Stimulated activated CD4-positive, alpha-beta T cell treated with anti-CD3 and anti-CD28 coated beads, Interleukin-2, amount 100 ng/mL, for 24 hours (primary cell): ENCODE measurements around the gene ZNF628.
A peak's percentile ranks its signal among the peaks of the same experiment; 100 is the strongest.

Source experiments
- DNase-seq, 2 donors: peaks; one replicate each; pipeline ENCODE4 v3.0.0-alpha.2; 2020

Gene ZNF628

DNA sequence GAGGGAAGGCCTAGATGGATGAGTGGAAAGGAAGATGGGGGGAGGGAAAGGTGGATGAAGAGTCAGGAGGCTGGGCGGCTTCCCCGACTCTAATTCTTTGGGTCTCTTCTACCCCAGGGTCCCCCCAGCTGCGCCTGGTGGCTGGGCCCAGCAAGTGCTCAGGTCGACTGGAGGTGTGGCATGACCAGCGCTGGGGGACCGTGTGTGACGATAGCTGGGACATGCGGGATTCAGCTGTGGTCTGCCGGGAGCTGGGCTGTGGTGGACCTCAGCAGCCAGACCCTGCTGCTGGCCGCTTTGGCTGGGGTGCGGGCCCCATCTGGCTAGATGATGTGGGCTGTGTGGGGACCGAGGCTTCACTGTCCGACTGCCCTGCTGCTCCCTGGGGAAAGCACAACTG is 21.3 kb downstream of the ZNF628 start:
- DNase-seq, result no peak

DNA sequence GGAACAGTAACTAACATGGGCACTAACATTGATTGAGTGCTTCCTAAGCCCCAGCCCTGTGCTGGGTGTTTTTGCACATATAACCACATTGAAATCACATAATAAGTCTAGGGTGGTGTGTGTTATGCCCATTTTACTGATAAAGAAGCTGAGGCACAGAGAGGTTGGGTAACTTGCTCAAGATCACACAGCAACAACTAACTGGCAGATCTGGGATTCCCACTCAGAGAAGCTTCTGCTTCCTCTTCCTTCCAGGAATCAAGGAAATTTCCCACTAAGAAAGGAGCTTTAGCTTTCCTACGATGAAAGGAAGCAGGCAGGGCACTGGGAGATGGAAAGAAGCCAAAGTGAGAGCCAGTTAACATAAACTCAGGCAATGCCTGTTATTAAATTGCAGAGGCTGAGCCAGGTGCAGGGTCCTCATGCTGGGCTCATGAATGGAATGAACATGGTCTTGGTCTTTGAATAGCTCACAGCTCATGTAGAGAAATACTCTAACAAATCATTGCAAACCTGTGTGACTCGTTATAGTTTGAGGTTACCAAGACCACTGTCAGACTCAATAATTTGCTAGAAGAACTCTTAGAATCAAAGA is 21.9 kb downstream of the ZNF628 start:
- DNase-seq, result no peak

DNA sequence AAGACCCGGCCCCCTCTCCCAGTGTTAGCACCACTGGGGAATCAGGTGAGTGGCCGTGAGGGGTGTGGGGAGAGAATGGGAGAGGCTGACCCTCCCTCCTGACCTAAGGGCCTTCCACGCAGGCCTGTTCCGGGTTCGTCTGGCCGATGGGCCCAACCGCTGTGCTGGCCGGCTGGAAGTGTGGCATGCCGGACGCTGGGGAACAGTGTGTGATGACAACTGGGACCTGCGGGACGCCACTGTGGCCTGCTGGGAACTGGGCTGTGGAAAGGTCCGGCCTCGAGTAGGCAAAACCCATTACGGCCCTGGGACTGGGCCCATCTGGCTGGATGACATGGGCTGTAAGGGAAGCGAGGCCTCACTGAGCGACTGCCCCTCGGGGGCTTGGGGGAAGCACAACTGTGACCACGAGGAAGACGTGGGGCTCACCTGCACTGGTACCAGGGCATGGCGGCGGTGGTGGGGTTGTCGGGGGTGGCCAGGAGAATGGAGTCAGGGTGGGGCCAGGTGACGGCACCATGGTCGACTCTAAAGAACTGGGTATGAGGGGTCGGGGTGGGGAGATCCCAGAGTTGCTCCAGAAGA is 24.0 kb downstream of the ZNF628 start:
- DNase-seq, result no peak

DNA sequence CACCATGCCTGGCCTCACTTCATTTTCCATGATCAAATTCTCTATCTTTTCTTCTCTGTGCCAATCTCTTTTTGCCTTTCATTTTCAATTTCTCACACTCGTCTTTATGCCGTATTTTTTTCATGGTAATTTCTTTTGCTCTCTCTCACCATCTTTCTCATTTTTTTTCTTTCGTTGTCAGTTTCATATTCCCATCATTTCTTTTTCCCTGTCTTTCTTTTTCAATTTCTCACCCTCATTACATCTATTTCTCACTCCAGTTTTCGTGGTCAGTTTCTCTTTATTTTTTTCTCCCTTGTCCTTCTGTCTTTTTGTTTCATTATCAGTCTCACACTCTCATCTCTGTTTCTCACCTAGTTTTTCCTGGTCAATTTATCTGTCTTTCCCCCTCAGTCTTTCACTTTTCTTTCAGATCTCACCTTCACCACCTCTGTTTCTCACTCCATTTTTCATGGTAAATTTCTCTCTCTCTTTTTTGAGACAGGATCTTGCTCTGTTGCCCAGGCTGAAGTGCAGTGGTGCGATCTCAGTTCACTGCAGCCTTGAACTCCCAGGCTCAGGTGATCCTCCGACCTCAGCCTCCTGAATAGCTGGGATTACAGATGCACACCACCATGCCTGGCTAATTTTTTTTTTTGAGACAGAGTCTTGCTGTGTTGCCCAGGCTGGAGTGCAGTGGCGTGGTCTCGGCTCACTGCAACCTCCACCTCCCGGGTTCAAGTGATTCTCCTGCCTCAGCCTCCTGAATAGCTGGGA is 26.0 kb downstream of the ZNF628 start:
- DNase-seq, result no peak

DNA sequence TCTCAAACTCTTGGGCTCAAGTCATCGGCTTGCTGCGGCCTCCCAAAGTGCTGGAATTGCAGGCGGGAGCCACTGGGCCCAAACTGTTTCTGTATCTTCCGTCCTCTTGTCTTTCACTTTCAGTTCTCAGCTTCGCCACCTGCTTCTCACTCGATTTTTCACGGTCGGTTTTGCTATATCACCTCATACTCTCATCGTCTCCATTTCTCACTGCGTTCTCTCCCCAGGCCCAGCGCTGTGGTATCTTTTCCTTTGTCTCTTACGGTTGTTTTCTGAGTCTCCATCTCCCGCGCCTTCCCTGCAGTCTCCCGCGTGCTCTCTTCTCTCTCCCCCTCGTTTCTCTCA is 26.7 kb downstream of the ZNF628 start:
- DNase-seq, result no peak

DNA sequence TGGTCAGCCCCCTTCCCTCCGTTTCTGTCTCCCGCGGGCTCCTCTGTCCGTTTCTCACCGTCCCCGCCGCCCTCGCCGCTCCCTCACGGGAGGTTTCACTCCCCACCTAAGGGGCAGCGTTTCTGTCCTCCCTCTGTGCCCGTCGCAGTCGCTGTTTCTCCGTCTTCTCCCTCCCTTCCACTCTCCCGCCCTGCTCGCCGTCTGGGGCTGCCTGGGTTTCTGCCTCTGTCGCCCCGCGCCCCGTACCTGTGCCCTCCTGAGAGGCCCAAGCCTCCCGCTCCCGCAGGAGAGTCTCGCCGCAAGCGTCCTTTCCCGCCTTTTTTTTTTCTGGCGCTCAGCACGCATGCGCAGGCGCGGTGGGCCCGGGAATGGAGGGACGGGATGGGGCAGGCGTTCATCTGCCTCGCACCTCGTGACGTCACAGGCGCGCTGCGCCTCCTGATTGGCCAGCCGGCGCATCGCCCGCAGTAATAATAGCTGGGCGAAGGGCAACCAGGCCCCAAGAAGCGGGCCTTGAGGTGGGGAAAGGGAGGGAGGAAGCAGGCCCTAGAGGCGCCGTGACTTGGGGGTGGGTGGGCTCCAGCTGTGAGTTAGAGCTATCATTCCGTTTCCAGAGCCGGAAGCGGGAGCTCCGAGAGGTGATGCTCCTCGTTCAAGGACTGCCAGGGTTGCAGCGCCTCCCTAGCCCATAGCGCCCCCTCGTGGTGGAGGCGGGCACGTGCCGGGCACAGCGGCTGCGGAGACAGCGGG is 27.3 kb downstream of the ZNF628 start:
- DNase-seq, result peak; percentile 95 to 98

DNA sequence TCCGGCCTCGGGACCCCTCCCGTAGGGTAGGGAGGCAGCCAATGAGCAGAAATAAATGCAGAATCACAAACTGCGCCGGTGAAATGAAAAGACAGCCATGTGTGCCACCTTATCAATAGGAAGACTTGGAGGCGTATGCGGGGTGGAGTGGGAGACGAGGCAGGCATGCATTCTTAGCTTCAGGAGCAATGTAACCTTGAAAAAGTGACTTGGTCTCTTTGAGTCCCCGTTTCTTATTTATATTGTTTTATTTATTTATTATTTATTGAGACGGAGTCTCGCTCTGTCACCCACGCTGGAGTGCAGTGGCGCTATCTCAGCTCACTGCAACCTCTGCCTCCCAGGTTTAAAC is 27.8 kb downstream of the ZNF628 start:
- no peak for DNase-seq

DNA sequence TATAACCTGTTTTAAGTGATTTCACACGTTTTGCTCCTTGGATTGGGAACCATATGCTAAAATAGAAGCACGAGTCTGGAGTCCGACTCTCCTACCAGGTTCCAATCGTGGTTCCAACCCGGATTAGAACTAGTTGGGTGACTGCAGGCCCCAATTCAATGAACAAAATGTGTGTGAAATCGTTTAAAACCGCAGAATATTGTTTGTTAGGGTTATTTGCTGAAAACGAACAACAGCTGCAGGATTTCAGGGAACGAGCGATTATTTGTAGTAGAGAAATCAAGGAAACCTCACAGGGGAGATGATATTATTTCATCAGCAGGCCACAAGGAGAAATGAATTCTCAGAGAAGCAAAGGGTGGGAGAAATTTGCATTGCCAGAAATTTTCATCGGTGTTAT is 28.6 kb downstream of the ZNF628 start:
- no peak for DNase-seq

DNA sequence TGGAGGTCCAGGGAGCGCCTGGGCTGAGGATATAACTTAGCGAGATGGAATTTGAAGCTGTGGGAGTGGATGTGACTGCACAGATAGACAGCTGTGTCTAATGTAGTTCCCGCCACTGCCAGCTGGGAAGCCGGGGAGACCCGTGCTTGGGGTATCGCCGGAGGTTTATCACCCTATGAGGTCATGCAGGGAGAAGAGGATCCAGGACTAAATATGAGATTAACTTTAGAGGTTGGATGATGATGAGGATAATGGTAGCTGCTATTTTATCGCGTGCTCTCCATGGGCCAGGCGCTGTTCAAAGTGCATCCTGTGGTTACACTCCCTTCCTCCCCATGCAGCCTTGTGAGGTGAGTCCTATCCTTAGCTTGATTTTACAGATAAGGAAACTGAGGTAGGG is 31.7 kb downstream of the ZNF628 start:
- no peak for DNase-seq

DNA sequence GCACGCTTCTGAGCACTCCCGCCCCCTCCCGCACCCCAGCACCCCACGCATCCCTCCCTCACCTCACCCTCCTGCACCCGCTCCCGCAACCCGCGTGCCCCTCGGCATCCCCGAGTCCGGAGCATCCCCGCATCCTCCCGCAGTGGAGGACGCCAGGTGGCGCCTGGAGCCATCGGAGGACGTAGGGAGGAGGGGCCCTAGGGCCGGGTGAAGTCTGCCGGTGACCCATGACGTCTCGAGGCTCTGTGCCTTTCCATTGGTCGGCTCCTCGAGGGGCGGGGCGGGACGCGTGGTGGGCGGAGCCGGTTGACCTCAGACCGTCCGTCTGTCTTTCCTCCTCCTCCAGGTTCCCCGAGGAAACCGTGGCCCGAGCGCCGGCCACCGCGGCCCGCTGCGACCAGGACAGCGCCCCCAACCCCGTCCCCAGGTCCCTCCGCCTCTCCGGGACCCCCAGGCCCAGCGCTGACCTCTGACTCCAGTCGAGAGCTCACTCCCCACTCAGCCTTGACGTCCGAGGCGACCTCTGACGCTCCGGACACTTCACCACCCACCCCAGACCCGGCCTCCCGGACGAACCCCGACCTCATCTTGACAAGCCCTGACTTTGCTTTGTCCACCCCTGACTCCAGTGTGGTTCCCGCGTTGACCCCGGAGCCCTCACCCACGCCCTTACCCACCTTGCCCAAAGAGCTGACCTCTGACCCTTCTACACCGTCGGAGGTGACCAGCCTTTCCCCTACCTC is 40.6 kb downstream of the ZNF628 start:
- peak; percentile 92 to 93 for DNase-seq

DNA sequence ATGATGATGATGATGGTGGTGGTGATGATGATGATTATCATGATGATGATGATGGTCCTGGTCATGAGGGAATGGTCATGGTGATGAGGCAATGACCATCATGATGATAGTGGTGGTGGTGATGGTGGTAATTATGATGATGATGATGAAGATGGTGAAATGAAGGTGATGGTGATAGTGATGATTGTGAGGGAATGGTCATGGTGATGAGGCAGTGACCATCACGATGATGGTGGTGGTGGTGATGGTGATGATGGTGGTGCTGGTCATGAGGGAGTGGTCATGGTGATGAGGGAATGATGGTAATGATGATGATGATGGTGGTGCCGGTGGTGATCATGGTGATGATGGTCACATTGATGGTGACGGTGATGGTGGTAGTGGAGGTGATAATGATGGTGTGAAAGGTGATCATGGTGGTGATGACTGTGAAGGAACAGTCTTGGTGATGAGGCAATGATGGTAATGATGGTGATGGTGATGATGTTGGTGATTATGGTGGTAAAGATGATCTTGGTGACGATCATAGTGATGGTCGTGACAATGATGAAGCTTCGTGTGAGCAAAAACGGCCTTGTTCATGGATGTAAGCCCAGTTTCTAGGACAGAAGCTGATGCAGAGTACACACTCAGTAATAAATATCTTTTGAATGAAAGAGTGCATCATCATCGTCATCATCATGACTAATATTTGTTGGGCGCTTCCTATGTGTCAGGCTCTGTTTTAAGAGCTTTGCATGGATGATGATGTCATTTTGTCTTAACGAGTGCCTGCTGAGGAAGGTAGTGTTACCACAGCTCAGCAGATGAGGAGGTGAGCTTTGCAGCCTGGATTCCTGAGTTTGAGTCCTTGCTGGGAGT is 43.3 kb downstream of the ZNF628 start:
- DNase-seq, result no peak

DNA sequence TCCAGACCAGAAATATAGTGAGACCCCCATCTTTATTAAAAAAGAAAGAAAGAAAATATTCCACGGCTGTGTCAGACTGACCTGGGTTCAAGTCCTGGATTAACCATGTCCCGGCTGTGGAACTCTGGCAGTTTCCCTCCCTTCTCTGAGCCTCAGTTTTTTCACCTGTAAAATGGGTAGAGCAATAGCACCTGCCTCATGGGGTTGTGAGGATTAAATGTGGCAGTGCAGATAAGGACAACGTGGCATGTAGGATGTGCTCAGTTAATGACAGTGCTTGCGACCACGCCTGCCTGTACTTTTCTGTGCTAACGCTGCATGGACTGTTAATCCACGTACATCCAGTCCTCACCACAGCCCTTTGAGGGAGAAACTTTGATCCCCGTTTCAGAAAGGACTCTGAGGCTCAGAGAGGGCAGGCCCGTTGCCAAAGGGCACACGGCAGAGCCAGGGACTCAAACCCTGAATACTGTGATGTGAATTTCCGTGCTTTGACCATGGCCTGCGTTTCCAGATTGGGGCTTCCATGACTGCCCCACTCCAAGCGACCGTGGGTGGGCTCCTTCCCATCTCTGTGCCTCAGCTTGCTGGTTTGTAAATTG is 44.4 kb downstream of the ZNF628 start:
- DNase-seq, result no peak

DNA sequence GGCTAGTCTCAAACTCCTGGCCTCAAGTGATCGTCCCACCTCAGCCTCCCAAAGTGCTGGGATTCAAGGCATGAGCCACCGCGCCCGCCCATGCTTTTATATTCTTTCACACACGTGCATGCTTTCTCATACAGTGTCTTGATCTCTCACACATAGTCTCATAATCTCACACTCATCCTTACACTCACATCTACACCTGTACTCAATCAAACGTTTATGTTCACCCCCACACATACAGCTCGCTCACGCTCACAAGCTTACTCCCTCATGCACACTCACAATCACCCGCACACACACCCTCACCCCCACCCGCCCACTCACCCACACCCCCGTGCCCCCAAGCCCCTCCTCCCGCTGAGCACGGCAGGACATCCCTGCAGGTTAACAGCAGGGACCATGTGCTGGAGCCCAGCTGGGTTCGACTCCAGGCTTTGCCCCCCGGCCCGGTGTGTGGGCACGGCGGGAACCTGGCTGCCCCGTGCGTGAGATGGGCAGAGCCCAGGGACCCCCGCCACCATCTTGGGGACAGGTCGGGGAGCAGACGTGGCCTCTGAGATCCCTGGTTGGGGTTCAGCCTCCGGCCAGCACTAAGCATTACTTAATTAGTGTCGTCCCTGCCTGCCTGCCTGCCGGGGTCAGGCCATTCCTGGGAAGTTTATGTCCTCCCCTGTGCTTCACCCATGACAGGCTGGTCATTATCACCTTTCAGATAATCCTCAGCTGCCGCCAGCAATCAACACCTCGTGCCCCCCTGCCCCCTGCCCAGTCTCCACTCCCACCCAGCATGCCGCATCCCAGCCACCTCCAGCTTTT is 49.1 kb downstream of the ZNF628 start:
- DNase-seq, result no peak

DNA sequence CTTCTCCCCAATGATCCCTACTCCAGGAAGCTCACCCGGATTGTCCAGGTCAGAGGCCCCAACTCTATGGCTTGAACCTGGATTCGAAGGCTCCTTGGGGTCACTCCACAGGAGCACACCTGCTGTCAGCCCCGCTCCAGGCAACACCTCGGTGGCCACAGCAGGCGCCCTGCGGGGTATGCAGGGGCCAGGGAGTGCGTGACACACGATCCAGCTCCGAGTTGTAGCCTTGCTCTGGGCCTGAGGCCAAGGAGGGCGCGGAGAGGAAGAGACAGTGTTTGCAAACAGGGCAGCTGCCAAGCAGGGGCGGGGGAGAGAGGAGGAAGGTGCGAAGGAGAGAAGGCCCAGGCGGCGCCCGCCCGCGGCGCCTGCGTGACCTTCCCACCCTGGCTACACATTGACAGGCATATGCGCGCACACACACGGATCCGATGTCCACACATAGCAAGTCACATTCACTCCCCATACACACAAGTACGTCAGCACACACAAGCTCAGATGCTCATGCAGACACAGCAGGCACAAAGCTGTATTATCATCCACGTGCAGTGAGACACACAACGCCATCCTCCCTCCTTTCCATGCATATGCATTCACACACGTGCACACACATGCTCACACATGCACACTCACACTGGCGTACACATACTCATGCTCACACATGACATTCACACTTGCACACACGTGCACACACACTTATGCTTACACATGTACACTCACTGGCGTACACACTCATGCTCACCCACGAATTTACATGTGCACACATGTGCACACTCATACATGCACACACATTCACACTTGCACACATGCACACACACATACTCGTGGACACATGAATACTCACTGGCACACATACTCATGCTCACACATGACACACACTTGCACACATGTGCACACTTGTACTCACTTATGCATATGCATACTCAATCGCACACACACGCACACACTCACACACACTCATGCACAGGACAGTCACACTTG is 50.1 kb downstream of the ZNF628 start:
- no peak for DNase-seq

DNA sequence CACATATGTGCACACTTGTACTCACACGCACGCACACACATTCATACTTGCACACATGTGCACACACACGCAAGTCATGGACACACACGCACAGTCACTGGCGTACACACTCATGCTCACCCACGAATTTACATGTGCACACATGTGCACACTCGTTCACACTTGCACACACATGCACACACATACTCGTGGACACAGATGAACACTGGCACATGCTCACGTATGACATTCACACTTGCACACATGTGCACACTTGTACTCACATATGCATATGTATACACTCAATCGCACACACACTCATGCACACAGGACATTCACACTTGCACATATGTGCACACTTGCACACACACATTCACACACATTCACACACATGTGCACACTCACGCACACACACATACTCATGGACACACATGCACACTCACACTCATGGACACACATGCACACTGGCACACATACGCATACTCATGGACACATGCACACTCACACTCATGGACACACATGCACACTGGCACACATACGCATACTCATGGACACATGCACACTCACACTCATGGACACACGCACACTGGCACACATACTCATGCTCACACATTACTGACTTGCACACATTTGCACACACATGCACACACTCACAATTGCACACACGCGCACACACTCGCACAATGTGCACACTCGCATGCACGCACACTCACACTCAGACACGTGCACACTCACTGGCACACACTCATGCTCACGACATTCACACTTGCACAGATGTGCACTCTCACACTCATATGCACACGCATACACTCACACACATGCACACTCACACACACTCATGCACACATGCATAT is 51.0 kb downstream of the ZNF628 start:
- DNase-seq, result no peak

DNA sequence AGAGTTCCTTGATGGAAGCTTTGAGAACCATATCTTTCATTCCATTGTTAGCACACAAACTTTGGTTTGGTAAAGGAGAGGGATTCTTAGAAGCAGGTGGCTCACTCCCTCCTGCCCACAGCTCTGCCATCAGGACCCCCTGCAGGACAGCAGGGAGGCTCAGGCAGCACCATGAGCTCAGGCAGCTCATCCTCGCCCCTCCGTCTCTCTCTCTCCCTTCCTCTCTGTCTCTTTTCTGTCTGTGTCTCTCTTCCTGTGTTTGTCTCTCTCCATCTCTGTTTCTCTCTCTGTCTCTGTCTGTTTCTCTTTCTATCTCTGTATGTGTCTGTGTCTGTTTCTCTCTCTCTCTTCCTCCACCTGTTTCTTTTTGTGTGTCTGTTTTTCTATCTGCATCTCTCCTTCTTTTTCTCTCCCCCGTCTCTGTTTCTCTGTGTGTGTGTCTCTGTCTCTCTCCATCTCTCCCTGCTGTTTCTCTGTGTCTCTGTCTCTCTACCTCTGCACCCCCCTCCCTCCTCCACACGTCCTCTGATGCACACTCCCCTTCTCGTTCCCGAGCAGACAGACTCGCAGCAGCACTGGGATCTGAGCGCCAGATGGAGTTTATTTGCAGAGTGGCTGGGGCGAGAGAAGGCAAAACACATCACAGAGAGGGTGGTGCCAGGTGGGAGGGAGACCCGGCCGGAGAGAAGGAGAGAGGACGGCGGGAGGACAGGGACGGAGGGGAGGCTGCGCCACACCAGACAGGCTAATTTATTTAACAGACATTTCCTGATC is 51.8 kb downstream of the ZNF628 start:
- no peak for DNase-seq

DNA sequence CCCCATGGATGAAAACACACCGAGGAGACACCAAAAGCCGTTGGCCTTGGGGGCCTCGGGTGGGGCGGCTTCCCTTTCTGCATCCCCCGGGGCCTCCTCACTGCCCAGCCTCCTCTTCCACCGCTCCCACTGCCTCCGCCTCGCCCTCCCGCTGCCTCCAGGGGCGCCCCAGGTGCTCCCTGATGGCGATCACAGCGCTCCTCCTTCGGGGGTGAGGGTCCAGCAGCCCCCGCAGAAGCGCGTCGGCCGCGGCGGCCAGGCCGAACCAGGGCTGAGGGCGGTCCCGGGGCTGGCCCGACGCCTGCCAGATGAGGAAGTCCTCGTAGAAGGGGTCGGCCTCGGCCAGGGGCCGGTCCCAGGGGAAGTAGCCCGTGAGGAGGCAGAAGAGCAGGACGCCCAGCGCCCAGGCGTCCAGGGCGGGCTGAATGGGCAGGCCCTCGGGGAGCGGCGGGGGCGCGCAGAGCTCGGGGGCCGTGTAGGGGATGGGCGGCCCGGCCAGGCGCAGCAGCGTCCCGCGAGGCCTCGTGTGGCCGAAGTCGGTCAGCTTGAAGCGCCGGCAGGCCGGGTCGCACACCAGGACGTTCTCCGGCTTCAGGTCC is 53.3 kb downstream of the ZNF628 start:
- no peak for DNase-seq
